ENCODE results near the gene IFI27. TPM values are rescaled to one million over a fixed set of nuclear protein-coding genes. Genes with fewer than 3 reads are reported as not detected.

Gene IFI27
- total and polyA plus RNA-seq, 9 of the 15 experiments (the other 6 are each of a cell fraction or from before 2014, with no cell fraction given) = 0.19 to 3.4 (median 1.4) TPM; not detected in 1

- no peak for TF ChIP-seq MGA (IDR thresholded peaks at IDR 0.05)
- TF ChIP-seq SIN3A (IDR thresholded peaks at IDR 0.05; ENCODE audit: borderline replicate concordance in 2 of 2, control insufficient read depth in 1 of 2, low read depth in 2 of 2, low read length in 2 of 2) = no peak
- TF ChIP-seq HDAC8 (tag; IDR thresholded peaks at IDR 0.05) = no peak
- TF ChIP-seq PRDM10 (IDR thresholded peaks at IDR 0.05; ENCODE audit: partially characterized antibody) = no peak
- no peak for TF ChIP-seq CREB3L1 (IDR thresholded peaks at IDR 0.05; ENCODE audit: borderline replicate concordance, low read depth)
- no peak for TF ChIP-seq HMGXB4 (CRISPR knock-in tag; IDR thresholded peaks at IDR 0.05)
Observed at GRCh38 chr14:94127330-94127729, 16.8 kb downstream of the IFI27 start (continued).
